ENCODE results near the gene HSD17B4. TPM values are rescaled to one million over a fixed set of nuclear protein-coding genes. Genes with fewer than 3 reads are reported as not detected.

HSD17B4 gene
- total RNA-seq, 4 donors from 2014 or later: 105 to 224 (median 166) TPM

- intact Hi-C loops (cut with DNase I; ENCODE audit: low total_unique reads): loop anchor here (10.0 kb wide), 1 partner anchor 143 kb away; no protein-coding TSS in a partner anchor
These were observed 34.2 kb upstream of the HSD17B4 start for GRCh38 chr5:119417891-119418605.

GRCh38 chr5:119418606-119419100 lies 33.6 kb upstream of the HSD17B4 start:
- Histone ChIP-seq H3K4me1 (peaks cover 0 to 10% (median 0%) of the 10 kb centered on the region in 4 donors), H3K4me3 (no peak overlapping the region), H3K9me3 (no peaks in the 10 kb centered on the region), H3K27ac (no peak overlapping the region), H3K27me3 (no peaks in the 10 kb centered on the region), H3K36me3 (no peaks in the 10 kb centered on the region)
- no peak for DNase-seq
- intact Hi-C loops (cut with DNase I; ENCODE audit: low total_unique reads): loop anchor here (10.0 kb wide), 1 partner anchor 144 kb away; no protein-coding TSS in a partner anchor
- TF ChIP-seq CTCF (IDR thresholded peaks at IDR 0.05) (no peak), POLR2AphosphoS5 (IDR thresholded peaks at IDR 0.05) (no peak), EP300 (IDR thresholded peaks at IDR 0.05; ENCODE audit: low read depth) (no peak), POLR2A (IDR thresholded peaks at IDR 0.05) (no peak)
- in situ Hi-C loops (cut with MboI; ENCODE audit: low pct_ligation_motif_present in 1 of 4, low pct_unique_long_range_greater_than_20kb in 1 of 4, low sequenced_read_pairs in 3 of 4): loop anchor here (10.0 to 25.0 kb wide), 4 partner anchors 156 to 434 kb away; partner anchors contain the start of gene DTWD2 (in 2 of the 4)
- 65 to 76% methylated on average over 2 of the region's 2 CpGs for WGBS, 2 donors (ENCODE audit: low coverage in 1 of 2)

More at GRCh38 chr5:119417891-119418605, 34.2 kb upstream of the HSD17B4 start:
- no peaks in the 10 kb centered on the region for H3K9me3 ChIP-seq
- H3K27ac ChIP-seq: no peak overlapping the region
- H3K27me3 ChIP-seq: no peaks in the 10 kb centered on the region
- in situ Hi-C loops (cut with MboI; ENCODE audit: low pct_ligation_motif_present in 1 of 4, low pct_unique_long_range_greater_than_20kb in 1 of 4, low sequenced_read_pairs in 3 of 4): loop anchor here (10.0 to 25.0 kb wide), 4 partner anchors 156 to 433 kb away; partner anchors contain the start of gene DTWD2 (in 2 of the 4)
- no peak for DNase-seq
- H3K4me1 ChIP-seq: peaks cover 0 to 12% (median 0%) of the 10 kb centered on the region in 4 donors
- WGBS, 2 donors (ENCODE audit: low coverage in 1 of 2): 60 to 70% methylated on average over 5 of the region's 5 CpGs
- TF ChIP-seq EP300 (IDR thresholded peaks at IDR 0.05; ENCODE audit: low read depth) (no peak), POLR2AphosphoS5 (IDR thresholded peaks at IDR 0.05) (no peak), POLR2A (IDR thresholded peaks at IDR 0.05) (no peak), CTCF (IDR thresholded peaks at IDR 0.05) (no peak)
- no peak overlapping the region for H3K4me3 ChIP-seq
- no peaks in the 10 kb centered on the region for H3K36me3 ChIP-seq

GRCh38 chr5:119420169-119420568 lies 32.1 kb upstream of the HSD17B4 start:
- H3K4me3 ChIP-seq: no peak overlapping the region
- 50 to 77% methylated on average over 1 to 3 of the region's 3 CpGs for WGBS, 2 donors (ENCODE audit: low coverage in 1 of 2)
- peak overlapping the region in 1 of 4 donors; percentile 50 for H3K27ac ChIP-seq

More at GRCh38 chr5:119420169-119420568, 32.1 kb upstream of the HSD17B4 start:
- no peak for DNase-seq
- Histone ChIP-seq H3K27me3 (no peaks in the 10 kb centered on the region), H3K36me3 (no peaks in the 10 kb centered on the region), H3K4me1 (peaks cover 0 to 10% (median 0%) of the 10 kb centered on the region in 4 donors), H3K9me3 (no peaks in the 10 kb centered on the region)
- intact Hi-C loops (cut with DNase I; ENCODE audit: low total_unique reads) (no loop called here), in situ Hi-C loops (cut with MboI; ENCODE audit: low pct_ligation_motif_present in 1 of 4, low pct_unique_long_range_greater_than_20kb in 1 of 4, low sequenced_read_pairs in 3 of 4) (loop anchor here (25.0 kb wide), 3 partner anchors 158 to 433 kb away; partner anchors contain the start of gene DTWD2 (in 1 of the 4))
- TF ChIP-seq POLR2AphosphoS5 (IDR thresholded peaks at IDR 0.05): no peak
- no peak for TF ChIP-seq CTCF (IDR thresholded peaks at IDR 0.05)
- no peak for TF ChIP-seq POLR2A (IDR thresholded peaks at IDR 0.05)
- TF ChIP-seq EP300 (IDR thresholded peaks at IDR 0.05; ENCODE audit: low read depth): no peak

Measured in transverse colon (tissue), 4 donors.